IPS-15b (cell line): ENCODE measurements around the gene MSI2.

Source experiments
- H3K27me3 ChIP-seq: one replicate; pipeline ENCODE4 v1.6.1; 2013; ENCODE audit warnings: low read length; ENCODE audit not compliant: control insufficient read depth, insufficient read depth
- H3K36me3 ChIP-seq: one replicate; pipeline ENCODE4 v1.6.1; 2013; ENCODE audit warnings: low read length; ENCODE audit not compliant: control insufficient read depth, insufficient read depth
- H3K4me1 ChIP-seq: one replicate; pipeline ENCODE4 v1.6.1; 2013; ENCODE audit warnings: mild to moderate bottlenecking, low read length; ENCODE audit not compliant: control insufficient read depth, insufficient read depth
- H3K4me3 ChIP-seq: one replicate; pipeline ENCODE4 v1.5.1; 2013; ENCODE audit warnings: low read depth, low read length
- H3K9ac ChIP-seq: one replicate; pipeline ENCODE4 v1.6.1; 2013; ENCODE audit warnings: low read depth, mild to moderate bottlenecking, low read length
- H3K9me3 ChIP-seq: one replicate; pipeline ENCODE4 v1.6.1; 2013; ENCODE audit warnings: mild to moderate bottlenecking, low read length; ENCODE audit not compliant: control insufficient read depth, insufficient read depth

MSI2 gene

DNA sequence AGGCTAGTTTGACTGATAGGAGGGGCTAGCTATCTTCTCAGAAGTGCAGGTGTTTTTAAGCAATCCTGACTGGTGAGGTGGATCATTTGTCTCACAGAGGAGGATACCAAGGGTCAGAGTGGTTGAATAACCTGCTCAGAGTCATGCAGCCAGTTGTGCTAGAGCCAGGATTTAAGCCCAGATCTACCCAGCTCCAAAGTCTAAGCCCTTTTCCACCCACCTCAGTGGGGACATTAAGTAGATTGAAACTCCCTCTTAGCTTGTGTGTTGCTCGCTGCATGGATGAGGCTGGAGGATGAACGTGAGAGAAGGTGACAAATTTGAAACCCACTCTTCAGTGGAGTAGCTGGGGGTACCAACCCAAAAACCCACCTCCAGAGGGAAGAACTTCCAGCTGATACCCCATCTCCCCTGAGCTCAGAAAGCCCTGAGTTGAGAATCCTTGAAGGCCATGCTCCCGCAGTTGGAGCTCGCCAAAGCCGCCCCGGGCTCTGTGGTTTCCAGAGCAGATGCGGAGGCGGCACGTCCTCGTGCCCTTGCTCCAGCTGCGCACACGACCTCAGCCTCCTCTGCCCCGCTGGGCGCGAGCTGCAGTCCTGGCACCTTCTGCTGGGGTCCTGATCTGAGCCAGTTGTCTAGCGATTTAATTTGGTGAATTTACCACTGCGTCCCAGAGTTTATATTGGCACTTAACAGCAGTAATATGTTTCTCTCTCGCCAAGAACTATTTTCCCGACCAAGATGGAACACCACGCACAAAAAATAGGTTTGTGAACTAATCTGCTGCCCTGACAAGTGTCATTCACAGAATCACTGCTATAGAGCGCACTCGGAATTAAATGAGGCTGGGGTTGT is 329.2 kb downstream of the MSI2 start:
- Histone ChIP-seq H3K9me3 (no peaks in the 10 kb centered on the region), H3K4me3 (no peak overlapping the region), H3K4me1 (no peaks in the 10 kb centered on the region), H3K27me3 (no peaks in the 10 kb centered on the region), H3K36me3 (no peaks in the 10 kb centered on the region), H3K9ac (no peak overlapping the region)

DNA sequence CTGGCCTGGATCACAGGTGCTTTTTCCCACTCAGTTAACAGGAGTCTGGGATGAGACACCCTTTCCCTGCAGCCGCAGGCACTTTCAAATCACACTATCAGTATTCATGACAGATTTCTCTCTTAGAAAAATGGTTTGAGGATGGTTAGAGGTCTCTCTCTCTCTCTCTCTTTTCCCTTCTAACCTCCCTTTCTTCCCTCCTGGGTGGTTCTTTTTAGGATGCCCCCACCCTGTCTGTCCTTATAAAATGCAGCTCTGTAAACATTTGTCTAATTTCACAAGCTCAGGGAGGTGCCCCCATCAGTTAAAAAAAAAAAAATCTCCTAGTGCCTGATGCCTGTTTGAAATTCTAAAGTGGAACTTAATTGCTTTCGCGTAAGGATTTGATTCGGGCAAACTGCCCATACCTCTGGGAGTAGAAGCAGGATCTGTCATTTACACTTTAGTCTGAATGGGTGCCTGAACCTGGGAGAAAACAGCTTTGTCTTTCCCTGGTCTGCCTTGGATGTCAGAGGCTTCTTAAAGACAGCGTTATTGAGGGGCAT is 329.9 kb downstream of the MSI2 start:
- Histone ChIP-seq H3K9ac (no peak overlapping the region), H3K36me3 (no peaks in the 10 kb centered on the region), H3K4me3 (no peak overlapping the region), H3K9me3 (no peaks in the 10 kb centered on the region), H3K27me3 (no peaks in the 10 kb centered on the region), H3K4me1 (no peaks in the 10 kb centered on the region)

DNA sequence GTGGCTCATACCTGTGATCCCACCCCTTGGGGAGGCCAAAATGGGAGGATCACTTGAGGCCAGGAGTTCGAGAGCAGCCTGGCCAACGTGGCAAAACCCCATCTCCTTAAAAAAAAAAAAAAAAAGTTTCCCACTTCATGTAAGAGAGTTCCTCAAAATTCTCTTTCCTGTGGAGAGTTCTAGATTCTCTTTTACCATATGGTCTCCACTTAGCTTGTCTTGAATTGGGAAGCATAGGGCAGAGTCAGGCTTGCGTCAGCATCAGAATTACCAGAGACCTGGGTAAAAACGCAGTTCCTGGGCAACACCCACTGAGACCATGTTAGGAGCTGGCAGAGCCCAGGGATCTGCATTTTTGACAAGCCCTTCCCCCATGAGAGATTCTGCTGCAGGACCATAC is 330.4 kb downstream of the MSI2 start:
- no peak overlapping the region for H3K9ac ChIP-seq
- no peaks in the 10 kb centered on the region for H3K4me1 ChIP-seq
- no peak overlapping the region for H3K4me3 ChIP-seq
- no peaks in the 10 kb centered on the region for H3K36me3 ChIP-seq
- H3K9me3 ChIP-seq = no peaks in the 10 kb centered on the region
- no peaks in the 10 kb centered on the region for H3K27me3 ChIP-seq

DNA sequence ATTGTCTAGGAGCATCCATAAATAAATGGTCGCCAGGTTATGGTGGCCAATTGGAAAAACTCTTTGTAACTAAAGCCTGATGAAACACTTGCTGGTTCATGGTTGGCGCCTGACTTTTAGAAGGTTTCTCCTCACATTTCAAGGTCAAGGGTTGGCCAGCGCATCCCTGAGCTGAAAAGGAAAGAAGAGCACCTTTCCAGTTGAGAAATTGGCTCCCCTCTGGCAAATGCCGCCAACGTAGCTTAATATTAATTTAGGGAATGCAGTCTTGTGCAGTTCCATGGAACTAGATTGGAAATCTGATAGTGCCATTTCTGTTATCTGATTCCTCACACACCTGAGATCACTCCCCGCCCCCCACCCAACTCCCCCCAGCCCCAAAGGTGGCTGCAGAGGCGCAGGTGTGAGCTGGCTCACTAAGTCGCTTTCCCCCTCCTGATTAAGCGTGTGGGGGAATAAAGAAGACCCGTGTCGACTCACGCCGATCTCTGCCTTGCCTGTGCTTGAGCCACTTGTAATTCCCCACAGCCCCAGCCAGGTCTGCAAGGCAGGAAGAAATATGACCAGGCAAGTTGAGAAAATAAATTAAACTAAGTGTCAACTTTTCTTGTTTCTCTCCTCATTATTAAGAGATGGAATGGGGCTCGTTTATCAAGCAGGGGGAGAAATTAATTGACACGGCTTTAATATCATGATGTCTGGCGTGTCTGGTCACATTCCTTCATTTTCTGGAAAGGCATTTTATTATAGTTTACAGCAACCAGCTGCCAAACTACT is 331.1 kb downstream of the MSI2 start:
- Histone ChIP-seq H3K9me3 (no peaks in the 10 kb centered on the region), H3K9ac (no peak overlapping the region), H3K4me3 (no peak overlapping the region), H3K27me3 (no peaks in the 10 kb centered on the region), H3K36me3 (no peaks in the 10 kb centered on the region), H3K4me1 (no peaks in the 10 kb centered on the region)

DNA sequence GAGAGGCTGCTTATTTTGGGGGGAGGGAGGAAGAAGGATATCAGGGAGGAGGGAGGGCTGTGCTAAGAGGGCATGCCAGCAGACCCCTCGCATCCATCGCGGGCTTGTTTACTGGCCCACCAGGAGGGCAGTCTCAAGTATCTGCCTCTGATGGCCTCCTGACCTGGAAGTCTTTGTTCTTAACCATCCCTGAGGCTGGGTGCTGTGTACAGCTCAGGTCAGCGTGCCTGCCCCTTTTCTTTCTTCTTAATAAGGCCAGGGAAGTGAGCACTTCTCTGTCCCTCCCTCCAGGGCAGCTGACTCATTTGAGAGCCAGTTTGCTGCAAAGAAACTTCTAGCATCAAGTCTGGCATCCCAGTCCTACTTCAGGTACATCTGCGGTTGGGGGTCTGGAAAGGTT is 331.8 kb downstream of the MSI2 start:
- Histone ChIP-seq H3K4me1 (no peaks in the 10 kb centered on the region), H3K27me3 (no peaks in the 10 kb centered on the region), H3K9me3 (no peaks in the 10 kb centered on the region), H3K4me3 (no peak overlapping the region), H3K9ac (no peak overlapping the region), H3K36me3 (no peaks in the 10 kb centered on the region)

DNA sequence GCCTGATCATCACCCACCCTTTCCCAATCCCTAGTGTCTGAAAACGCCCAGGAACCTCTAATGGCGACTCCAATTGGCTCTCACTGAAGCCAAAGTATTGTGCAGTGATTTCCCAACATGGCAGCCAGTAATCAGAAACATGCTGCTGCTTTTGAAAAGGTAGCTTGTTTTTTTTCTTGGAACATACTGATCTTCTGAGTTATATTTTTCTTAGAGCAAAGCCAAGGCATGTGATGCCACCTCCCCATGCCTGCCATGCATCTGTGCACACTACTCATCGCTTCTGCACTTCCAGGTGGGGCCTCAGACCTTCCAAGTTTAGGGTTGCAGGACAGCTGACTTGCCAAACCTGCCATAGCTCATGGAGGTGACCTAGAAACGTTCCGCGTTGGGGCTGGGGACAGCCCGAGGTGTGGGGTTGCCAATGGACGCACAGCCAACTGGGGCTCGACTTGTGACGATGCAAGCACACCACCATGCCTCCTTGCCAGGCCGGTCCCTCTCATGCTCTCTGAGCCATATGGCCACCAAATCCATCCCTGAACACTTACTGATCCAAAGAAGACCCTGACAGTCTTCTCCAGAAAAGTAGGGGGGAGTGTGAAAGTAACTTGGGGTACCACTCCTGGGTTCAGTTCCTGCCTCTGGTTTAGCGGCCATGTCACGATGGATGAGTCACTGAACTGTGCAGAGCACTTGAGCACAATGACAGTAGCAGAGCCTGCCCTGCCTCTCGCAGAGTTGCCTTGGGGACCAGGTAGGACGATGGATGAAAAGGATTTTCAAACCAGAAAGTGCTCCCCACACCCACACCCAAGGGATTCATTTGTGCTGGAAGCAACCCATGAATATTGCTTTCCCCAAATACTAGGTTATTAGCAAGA is 333.1 kb downstream of the MSI2 start:
- Histone ChIP-seq H3K36me3 (no peaks in the 10 kb centered on the region), H3K9ac (no peak overlapping the region), H3K4me1 (no peaks in the 10 kb centered on the region)

DNA sequence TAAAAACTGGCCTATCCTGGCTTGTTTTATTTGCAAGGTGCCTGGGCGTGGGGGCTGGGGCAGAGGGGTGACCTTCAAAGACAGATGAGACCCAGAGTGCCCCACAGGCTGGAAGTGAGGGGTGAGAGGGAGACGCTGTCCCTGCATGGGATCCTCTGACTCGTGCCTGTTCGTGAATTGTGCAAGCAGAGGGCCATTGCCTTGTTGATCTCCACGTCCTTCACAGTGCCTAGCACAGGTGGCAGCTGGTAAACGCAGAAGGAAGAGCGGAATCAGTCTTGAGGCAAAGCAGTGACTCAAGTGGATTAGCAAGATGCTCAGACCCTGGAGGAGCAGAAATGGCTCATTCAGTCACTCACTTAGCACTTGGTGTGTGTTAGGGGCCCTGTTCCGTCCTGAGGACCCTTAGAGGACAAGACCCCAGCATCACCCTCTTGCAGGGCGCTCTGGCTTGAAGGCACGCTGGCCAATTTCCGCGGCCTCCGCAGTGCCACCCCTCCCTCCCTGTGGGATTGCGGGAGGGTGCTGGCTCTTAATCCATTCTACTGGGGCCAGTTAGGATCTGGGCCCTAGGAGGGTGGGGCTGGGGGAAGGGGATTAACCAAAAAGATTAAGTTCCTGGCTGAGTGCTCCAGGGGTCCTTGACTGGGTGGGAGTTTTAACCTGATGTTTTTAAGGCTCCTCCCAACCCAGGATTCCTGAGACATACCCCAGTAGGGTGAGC is 337.6 kb downstream of the MSI2 start:
- Histone ChIP-seq H3K9me3 (no peaks in the 10 kb centered on the region), H3K27me3 (no peaks in the 10 kb centered on the region), H3K4me1 (peaks cover 5% of the 10 kb centered on the region), H3K4me3 (no peak overlapping the region), H3K36me3 (no peaks in the 10 kb centered on the region), H3K9ac (no peak overlapping the region)

More for the DNA sequence above, 333.1 kb downstream of the MSI2 start:
- Histone ChIP-seq H3K9me3 (no peaks in the 10 kb centered on the region), H3K4me3 (no peak overlapping the region), H3K27me3 (no peaks in the 10 kb centered on the region)

DNA sequence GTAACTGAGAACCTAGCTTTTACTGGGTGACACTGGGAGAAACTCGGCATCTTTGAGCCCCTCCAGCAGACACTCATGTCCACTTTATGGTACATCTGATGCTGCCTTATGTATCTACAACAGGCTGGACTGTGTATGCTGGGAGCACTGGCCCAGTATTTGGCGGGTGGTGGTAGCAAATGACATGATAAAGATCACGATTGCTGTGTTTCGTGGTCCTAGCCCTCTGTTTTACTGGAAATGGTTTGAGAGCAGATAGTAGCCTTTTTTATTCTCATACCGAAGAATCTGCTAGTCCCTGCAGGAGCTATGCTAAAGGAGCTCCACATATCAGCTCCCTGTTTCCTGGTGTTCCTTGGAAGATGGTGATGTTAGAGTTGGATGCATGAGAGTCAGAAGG is 338.4 kb downstream of the MSI2 start:
- H3K9me3 ChIP-seq = no peaks in the 10 kb centered on the region
- H3K4me1 ChIP-seq = peaks cover 5% of the 10 kb centered on the region
- H3K36me3 ChIP-seq = no peaks in the 10 kb centered on the region
- H3K4me3 ChIP-seq = no peak overlapping the region
- no peak overlapping the region for H3K9ac ChIP-seq
- H3K27me3 ChIP-seq = no peaks in the 10 kb centered on the region

DNA sequence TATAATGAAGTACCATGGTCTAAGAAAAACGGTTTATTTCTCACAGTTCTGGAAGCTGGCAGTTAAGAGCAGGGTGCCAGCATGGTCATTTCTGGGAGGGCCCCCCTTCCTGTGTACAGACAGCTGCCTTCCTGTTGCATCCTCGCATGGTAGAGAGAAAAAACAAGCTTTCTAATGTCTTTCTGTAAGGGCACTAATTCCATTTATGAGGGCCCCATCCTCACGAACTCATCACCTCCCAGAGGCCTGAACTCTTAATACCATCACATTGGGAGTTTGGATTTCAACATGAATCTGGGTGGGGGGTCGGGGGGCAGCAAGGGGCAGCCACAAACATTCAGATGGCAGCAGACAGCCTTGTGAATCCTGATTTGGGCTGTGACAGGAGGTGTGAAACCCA is 339.1 kb downstream of the MSI2 start:
- Histone ChIP-seq H3K9me3 (no peaks in the 10 kb centered on the region), H3K4me1 (peaks cover 5% of the 10 kb centered on the region), H3K9ac (no peak overlapping the region), H3K36me3 (no peaks in the 10 kb centered on the region), H3K4me3 (no peak overlapping the region), H3K27me3 (no peaks in the 10 kb centered on the region)

DNA sequence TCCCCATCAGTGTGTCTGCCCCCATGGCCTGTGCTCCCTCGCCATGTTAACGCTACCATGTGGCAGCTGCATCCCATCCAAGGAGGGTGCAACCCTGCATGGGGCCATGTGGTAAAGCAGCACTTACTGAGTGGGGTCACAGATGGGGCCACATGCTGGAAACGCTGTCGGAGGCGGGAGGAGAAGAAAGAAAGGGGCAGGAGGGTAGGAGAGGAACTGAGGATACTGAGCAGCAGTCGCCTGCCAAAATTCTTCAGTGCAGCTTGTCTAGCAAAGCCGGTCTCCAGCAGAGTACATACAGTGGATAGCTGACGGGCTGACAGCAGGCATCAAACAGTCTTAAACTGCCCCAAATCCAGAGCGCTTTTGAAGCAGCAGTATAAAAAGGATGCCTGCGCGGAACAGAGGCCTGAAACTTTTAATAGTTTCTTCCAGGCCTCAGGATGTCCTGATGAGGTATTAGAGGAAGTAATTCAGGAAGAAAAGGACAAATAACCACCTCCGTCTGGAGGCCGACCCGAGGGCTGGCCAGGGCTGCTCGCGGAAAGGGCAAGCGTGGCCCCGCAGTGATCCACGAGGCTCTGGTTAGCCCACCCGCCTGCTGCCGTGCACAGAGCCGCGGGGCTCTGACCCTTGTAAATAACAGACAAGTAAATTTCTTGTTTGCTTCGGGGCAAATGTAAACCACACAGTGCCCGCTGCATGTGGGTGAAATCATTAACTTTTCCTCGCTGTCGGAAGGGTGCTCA is 339.8 kb downstream of the MSI2 start:
- Histone ChIP-seq H3K9me3 (no peaks in the 10 kb centered on the region), H3K27me3 (no peaks in the 10 kb centered on the region), H3K4me3 (no peak overlapping the region), H3K36me3 (no peaks in the 10 kb centered on the region), H3K4me1 (peaks cover 5% of the 10 kb centered on the region), H3K9ac (no peak overlapping the region)
